GM12874 (cell line): ENCODE data around the gene BDH2.

ENCODE experiments used
- CTCF ChIP-seq: IDR thresholded peaks from 2 replicates; pipeline ENCODE4 v1.5.1; 2011; ENCODE audit warnings: low read depth, mild to moderate bottlenecking, control low read depth, low read length, moderate library complexity; ENCODE audit not compliant: insufficient read depth

BDH2 gene

GRCh38 chr4:103085555-103086196, 14.0 kb downstream of the BDH2 start:
- TF ChIP-seq CTCF = no peak

- TF ChIP-seq CTCF = no peak
Measured at GRCh38 chr4:103079621-103080020, 20.0 kb downstream of the BDH2 start.

GRCh38 chr4:103076747-103077347, 22.8 kb downstream of the BDH2 start, which contains the start of gene SLC9B2:
Gene SLC9B2, minus strand, starts transcription at chr4:103076761. Its CDS starts 9,211 bp downstream, at chr4:103067550.
- TF ChIP-seq CTCF = no peak

GRCh38 chr4:103075894-103076746, 23.5 kb downstream of the BDH2 start:
- peak; percentile 0; the same call in 1 of the 2 replicates for TF ChIP-seq CTCF

- TF ChIP-seq CTCF = no peak
Measured at GRCh38 chr4:103075435-103075893, 24.2 kb downstream of the BDH2 start.

GRCh38 chr4:103074744-103075434, 24.7 kb downstream of the BDH2 start:
- TF ChIP-seq CTCF = no peak
